ENCODE results near the gene FREY1. TPM values are rescaled to one million over a fixed set of nuclear protein-coding genes. Genes with fewer than 3 reads are reported as not detected.

Gene FREY1
- total RNA-seq, 1 donor from 2014 or later, result 0.78 TPM

DNA sequence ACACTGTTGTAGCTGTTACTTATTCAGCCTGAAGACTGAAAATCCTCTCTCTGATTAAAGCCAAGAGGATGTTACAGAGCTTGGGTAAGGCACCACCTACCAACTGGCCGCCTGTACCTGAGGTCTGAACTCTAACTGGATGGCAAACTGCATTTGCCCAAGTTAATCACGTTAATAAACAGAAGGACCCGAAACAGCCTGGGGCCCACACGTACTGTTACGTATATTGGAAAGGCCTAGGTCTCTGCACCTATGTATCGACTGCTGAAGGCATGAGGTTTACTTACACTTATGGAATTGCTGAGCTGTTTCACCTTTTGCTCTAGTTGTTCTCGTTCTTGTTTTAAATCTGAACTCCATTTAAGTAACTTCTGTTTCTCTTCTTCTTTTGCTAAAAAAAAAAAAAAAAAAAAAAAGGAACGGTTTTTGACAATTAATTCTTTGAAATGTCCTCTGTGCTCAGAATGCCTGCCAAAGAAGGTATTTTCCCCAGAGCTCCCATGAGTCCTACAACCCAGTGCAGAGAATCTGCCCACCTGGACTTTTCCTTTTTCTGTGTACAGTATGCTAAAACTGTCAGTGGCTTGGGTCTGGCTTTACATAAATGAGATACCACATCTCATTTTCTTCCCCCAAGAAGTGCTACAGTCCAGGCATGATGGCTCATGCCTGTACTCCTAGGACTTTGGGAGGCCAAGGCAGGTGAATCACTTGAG, 28.4 kb upstream of the FREY1 start:
- Mint-ChIP-seq H3K27ac (ENCODE audit: unreplicated experiment) (no peak overlapping the region), H3K4me3 (ENCODE audit: unreplicated experiment) (no peak overlapping the region), H3K9me3 (ENCODE audit: unreplicated experiment) (peaks cover 3% of the 10 kb centered on the region), H3K4me1 (ENCODE audit: low read depth, unreplicated experiment) (peaks cover 4% of the 10 kb centered on the region), H3K36me3 (ENCODE audit: unreplicated experiment) (peaks cover 5% of the 10 kb centered on the region), H3K27me3 (ENCODE audit: unreplicated experiment) (peaks cover 3% of the 10 kb centered on the region)
- TF ChIP-seq, protein P1, sequence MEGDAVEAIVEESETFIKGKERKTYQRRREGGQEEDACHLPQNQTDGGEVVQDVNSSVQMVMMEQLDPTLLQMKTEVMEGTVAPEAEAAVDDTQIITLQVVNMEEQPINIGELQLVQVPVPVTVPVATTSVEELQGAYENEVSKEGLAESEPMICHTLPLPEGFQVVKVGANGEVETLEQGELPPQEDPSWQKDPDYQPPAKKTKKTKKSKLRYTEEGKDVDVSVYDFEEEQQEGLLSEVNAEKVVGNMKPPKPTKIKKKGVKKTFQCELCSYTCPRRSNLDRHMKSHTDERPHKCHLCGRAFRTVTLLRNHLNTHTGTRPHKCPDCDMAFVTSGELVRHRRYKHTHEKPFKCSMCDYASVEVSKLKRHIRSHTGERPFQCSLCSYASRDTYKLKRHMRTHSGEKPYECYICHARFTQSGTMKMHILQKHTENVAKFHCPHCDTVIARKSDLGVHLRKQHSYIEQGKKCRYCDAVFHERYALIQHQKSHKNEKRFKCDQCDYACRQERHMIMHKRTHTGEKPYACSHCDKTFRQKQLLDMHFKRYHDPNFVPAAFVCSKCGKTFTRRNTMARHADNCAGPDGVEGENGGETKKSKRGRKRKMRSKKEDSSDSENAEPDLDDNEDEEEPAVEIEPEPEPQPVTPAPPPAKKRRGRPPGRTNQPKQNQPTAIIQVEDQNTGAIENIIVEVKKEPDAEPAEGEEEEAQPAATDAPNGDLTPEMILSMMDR (IDR thresholded peaks at IDR 0.05; ENCODE audit: partially characterized antibody, unreplicated experiment), result no peak
- no peak for DNase-seq

DNA sequence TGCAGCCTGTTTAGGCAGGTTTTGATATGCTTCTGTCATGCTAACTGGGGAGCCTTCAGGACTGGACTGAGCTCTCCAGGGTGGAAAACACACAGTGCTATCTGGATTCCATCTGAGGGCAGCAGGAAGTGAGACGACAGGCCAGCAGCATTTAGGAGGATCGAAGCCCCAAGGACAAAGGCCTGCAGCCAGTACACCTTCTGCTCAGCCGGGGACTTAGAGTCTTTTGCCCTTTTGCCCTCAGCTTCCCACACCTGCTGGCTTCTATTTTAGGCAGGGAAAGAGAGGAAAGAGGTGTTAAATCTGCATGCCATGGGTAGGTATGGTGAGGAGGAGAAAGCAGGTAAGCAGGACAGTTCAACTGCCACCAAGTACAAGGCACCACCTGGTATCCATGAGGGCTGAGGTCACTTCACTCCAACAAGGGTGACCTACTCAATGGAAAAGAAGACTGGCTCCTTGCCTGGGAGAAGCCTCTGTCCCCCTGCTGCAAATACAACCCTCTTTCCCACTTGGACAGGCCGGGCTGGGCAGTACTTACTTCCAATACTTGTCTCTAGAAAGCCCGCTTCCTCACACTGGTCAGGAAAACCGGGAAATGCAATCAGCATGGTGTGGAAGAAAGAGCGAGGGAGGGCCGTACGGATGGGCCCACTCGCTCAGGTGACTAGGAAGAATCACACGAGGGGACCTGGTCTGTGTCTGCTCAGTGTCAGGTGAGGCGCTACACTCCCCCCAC, 27.7 kb upstream of the FREY1 start:
- TF ChIP-seq, protein P1 (IDR thresholded peaks at IDR 0.05; ENCODE audit: partially characterized antibody, unreplicated experiment), result no peak
- no peak for DNase-seq
- peaks cover 5% of the 10 kb centered on the region for H3K36me3 Mint-ChIP-seq (ENCODE audit: unreplicated experiment)
- no peak overlapping the region for H3K27ac Mint-ChIP-seq (ENCODE audit: unreplicated experiment)
- peaks cover 3% of the 10 kb centered on the region for H3K9me3 Mint-ChIP-seq (ENCODE audit: unreplicated experiment)
- H3K27me3 Mint-ChIP-seq (ENCODE audit: unreplicated experiment), result peaks cover 3% of the 10 kb centered on the region
- no peak overlapping the region for H3K4me3 Mint-ChIP-seq (ENCODE audit: unreplicated experiment)
- peaks cover 8% of the 10 kb centered on the region for H3K4me1 Mint-ChIP-seq (ENCODE audit: low read depth, unreplicated experiment)

- peaks cover 3% of the 10 kb centered on the region for H3K27me3 Mint-ChIP-seq (ENCODE audit: unreplicated experiment)
- H3K4me1 Mint-ChIP-seq (ENCODE audit: low read depth, unreplicated experiment), result peaks cover 8% of the 10 kb centered on the region
- H3K36me3 Mint-ChIP-seq (ENCODE audit: unreplicated experiment), result peaks cover 5% of the 10 kb centered on the region
- peaks cover 5% of the 10 kb centered on the region for H3K9me3 Mint-ChIP-seq (ENCODE audit: unreplicated experiment)
- H3K4me3 Mint-ChIP-seq (ENCODE audit: unreplicated experiment), result no peak overlapping the region
- H3K27ac Mint-ChIP-seq (ENCODE audit: unreplicated experiment), result no peak overlapping the region
- TF ChIP-seq, protein P1 (IDR thresholded peaks at IDR 0.05; ENCODE audit: partially characterized antibody, unreplicated experiment), result no peak
- DNase-seq, result no peak
These were observed 26.9 kb upstream of the FREY1 start for GRCh38 chr11:45933846-45934579.

DNA sequence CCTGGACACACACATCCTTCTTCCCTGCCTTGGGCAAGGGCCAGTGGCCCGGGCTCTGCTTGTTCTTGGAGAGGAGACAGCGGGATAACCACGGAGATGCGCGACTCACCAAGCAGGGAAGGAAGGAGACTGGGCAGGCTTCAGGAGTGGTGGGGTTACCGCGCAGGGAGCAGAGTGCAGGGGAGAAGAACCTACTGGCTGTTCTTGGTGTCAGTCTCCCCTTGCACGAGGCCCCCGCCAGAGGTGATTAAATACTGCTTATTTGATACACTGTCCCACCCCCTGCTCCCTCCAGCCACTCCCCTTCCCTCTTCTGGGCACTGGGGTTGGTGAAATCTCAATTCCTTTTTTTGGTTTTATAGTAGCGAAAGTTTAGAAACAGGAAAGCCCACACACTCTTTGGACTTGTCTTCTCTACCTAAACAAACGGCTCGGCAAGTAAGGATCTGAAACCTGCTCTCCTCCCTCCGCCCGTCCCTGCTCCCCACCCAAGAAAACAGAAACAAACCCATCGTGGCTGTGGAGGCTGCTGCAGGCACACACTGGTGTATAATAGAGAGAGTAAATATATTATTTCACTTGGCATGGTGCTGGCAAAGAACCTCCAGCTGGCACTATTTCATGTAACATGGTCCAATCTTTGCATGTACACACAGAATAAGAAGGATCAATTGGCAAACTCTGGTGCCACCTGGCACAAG, 26.2 kb upstream of the FREY1 start:
- TF ChIP-seq, protein P1 (IDR thresholded peaks at IDR 0.05; ENCODE audit: partially characterized antibody, unreplicated experiment), result no peak
- Mint-ChIP-seq H3K27me3 (ENCODE audit: unreplicated experiment) (peaks cover 3% of the 10 kb centered on the region), H3K36me3 (ENCODE audit: unreplicated experiment) (peaks cover 5% of the 10 kb centered on the region), H3K27ac (ENCODE audit: unreplicated experiment) (no peak overlapping the region), H3K4me3 (ENCODE audit: unreplicated experiment) (no peak overlapping the region), H3K9me3 (ENCODE audit: unreplicated experiment) (peaks cover 5% of the 10 kb centered on the region), H3K4me1 (ENCODE audit: low read depth, unreplicated experiment) (peaks cover 5% of the 10 kb centered on the region)
- no peak for DNase-seq
